Skin of body (tissue), 2 donors: ENCODE measurements around the gene SUPT7L. TPM values are rescaled to one million over a fixed set of nuclear protein-coding genes. Genes with fewer than 3 reads are reported as not detected.
"Not testable (repeated sequence)": the region's sequence is repeated elsewhere in the genome, so short reads cannot be mapped to it uniquely, and the experiment has no call there.

ENCODE experiments used
- DNase-seq: peaks from one replicate; lab custom pipeline; 2025; lab: John Stamatoyannopoulos, UW
- total RNA-seq: library from RNA; depleted of rRNA; stranded (reverse); fragments of >200 nt; gene quantifications from one replicate; pipeline ENCODE4 v1.2.3, GENCODE V29; 2014

Gene SUPT7L
- total RNA-seq, 1 donor from 2014 or later: 17.8 TPM

- no peak for DNase-seq
Observed at GRCh38 chr2:27685577-27685976, 22.2 kb upstream of the SUPT7L start.

GRCh38 chr2:27685006-27685405 is 21.6 kb upstream of the SUPT7L start:
- DNase-seq: not testable (repeated sequence)

DNA sequence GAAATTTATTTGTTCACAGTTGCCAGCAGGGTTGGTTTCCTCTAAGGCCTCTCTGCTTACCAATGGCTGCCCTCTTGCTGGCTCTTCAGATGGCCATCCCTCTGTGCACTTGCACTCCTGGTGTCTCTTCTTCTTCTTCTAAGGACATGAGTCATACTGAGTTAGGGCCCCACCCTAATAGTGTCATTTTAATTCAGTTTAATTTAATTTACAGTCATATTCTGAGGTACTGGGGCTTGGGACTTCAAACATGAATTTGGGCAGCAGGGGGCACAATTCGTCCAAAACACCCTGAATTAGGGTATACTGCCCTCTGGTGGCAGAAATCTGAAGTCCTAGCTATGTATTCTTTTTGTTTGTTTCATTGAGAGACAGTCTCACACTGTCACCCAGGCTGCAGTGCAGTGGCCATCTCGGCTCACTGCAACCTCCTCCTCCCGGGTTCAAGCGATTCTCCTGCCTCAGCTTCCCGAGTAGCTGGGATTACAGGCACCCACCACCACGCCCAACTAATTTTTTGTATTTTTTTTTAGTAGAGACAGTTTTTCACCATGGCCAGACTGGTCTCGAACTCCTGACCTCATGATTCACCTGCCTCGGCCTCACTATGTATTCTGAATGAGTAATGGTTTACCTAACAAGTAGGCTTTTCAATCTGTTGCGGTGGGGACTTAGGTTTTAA is 20.1 kb upstream of the SUPT7L start:
- peak; percentile 67 for DNase-seq

DNA sequence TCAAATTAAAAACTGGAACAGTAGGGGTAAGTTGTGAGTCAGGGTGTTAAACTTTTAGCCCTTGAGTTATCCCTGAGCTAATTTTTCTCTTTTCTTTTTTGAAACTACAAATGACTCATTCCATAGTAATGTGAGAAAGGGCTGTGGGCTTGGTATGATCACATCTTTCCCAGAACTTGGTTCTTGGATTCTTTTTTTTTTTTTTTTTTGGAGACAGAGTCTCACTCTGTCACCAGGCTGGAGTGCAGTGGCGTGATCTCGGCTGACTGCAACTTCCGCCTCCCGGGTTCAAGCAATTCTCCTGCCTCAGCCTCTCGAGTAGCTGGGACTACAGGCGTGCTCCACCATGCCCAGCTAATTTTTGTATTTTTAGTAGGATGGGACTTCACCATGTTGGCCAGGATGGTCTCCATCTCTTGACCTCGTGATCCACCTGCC is 18.9 kb upstream of the SUPT7L start:
- not testable (repeated sequence) for DNase-seq

DNA sequence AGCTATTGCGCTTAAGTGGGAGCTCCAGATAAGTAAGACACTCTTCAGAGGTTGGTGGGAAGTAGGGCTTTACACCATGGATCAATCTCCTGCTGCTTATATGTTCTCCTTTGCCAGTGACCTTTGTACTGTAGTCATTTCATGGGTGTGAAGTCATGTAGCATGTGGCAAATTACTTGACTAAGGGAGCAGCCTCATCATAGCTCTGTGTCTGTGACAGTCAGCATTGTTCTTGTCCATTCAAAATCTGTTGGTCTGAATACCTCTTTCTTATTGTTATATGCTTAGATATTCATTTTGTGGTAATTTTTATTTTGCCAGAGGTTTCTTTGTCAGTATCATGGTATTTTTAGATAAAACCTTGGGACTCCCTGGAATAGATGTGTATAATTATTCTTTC is 18.4 kb upstream of the SUPT7L start:
- no peak for DNase-seq

- no peak for DNase-seq
Observed at GRCh38 chr2:27680571-27680970, 17.2 kb upstream of the SUPT7L start.

DNA sequence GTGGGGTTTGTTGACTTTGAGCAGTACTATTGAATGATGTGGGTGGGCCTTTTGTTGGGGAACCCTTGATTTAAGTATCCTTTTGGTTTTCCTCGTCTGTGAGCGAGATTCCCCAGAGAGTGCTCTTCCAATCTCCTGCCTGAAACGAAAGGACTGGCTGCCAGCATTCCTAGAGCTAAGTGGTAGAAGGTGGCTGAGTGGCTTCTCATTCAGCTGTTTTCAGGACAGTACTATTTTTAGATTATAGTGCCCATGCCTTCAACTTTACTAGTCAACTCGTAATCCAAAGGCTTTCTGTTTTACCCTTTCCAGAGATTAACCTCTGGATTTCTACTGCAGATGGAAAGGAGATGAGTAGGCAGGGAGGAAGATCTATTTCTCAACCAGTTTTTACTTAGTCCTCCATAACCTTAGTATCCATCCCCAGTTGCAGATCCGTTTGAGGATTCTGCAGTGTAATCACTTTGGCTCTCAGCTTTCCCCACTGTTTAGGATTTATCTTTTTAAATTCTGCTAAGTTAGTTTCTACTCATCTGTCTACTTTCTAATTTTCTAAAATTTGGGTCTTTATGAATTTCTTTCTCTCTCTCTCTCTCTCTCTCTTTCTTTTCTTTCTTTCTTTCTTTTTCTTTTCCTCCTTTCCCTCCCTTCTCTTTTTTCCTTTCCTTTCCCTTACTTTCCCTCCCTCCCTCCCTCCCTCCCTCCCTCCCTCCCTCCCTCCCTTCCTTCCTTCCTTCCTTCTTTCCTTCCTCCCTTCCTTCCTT is 9.5 kb upstream of the SUPT7L start:
- DNase-seq: no peak

DNA sequence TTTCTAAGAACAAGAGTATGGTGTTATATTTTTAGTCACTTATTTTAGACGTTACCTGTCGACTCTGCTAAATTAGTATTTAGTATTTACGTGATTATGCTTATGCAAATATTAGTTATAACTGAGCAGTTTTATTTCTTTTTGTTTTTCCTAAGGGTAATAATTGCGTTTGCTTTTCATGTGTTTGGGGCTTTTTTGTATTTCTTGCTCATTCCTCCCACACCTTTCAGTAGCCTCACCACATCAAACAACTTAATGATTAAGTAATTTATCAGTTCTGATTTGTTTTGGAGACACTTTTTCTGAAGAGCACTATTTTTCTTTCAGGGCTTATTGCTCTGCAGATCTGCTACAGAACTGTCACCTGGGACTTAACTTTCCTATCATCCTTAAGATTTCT is 7.8 kb upstream of the SUPT7L start:
- DNase-seq: no peak

DNA sequence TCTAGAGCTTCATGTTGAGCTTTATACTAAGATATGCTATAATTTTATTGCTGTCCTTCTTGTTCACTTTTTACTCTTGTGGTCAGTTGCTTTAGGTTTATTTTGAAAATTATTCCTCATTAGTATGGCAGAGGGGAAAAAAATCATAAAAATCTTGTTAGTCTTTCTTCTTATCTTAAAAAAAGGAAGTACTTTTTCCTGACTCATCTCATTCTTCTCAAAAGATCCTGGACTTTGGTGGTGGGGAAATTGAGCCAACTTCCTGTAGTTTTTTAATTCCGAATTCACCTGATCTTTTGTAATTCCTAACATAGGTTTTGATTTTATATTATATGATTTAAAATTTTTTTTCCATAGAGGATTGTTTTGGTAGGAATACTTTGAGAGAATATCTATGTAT is 4.0 kb upstream of the SUPT7L start:
- no peak for DNase-seq

DNA sequence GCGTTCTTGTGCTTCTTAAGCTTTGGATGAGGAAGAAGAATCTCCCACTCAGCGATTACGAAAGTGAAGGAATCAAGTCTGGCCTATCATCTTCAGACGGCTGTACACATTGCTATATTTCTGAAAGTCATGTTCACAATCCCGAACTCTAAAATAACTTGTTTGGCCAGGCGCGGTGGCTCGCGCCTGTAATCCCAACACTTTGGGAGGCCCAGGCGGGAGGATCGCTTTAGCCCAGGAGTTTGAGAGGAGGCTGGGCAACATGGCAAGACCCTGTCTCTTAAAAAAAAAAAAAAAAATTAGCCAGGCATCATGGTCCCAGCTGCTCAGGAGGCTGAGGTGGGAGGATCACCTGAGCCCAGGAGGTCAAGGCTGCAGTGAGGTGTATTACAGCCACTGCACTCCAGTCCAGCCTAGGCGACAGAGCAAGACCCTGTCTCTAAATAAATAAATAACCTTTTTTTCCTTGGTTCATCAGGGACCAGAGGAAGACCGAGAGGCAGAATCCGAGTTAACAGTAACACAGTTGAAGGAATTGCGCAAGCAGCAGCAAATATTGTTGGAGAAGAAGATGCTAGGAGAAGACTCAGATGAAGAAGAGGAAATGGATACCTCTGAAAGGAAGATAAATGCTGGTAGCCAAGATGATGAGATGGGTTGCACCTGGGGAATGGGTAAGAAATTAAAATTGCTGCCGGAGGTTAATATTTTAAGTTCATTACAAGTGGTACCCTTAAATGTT is 1.4 kb upstream of the SUPT7L start:
- no peak for DNase-seq

DNA sequence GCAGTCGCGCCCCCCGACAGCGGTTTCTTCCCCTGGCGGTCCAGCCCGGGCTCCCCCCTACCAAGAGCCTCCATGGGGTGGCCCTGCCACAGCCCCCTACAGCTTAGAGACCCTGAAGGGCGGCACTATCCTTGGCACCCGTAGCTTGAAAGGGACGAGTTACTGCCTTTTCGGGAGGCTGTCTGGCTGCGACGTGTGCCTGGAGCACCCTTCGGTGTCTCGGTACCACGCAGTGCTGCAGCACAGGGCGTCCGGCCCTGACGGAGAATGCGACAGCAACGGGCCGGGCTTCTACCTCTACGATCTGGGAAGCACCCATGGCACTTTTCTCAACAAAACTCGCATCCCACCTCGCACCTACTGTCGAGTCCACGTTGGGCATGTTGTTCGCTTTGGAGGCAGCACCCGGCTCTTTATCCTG is 750 bp upstream of the SUPT7L start:
- no peak for DNase-seq

- no peak for DNase-seq
Observed at GRCh38 chr2:27661371-27661770, 2.0 kb downstream of the SUPT7L start.

DNA sequence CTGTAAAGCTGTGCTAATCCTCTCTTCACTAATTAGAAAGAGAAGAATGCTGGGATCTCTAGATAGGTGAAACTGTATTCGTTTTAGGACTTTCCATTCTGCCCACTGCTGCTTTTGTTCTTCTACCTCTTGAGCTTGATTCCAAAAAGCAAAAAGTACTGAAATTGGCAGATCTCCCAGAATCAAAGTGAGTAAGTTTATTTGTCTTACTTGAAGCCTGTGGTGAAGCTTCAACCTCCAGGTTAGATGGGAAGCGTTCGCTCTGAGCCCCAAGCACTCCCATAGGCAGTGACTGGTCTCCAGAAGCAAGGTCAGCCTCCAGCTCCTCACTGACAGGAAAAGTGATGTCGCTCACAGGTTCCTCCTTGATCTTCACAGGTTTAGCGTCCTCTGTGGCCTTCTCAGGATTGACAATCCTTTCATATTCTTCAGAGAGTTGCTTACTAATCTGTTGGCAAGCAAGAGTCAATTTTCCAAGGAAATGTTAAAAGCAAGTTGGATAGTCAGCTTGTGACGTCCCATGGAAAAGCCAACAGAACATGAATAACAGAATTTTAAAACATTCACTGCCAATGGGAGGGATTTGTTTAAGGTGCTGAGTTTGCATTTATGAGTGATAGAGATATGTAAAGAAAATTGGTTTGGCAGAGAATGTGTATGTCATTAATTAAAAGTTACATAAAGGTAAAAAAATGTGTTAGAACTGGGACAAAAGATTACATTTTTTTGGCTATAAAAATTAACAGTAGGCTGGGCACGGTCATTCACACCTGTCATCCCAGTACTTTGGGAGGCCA is 8.1 kb downstream of the SUPT7L start:
- DNase-seq: no peak

DNA sequence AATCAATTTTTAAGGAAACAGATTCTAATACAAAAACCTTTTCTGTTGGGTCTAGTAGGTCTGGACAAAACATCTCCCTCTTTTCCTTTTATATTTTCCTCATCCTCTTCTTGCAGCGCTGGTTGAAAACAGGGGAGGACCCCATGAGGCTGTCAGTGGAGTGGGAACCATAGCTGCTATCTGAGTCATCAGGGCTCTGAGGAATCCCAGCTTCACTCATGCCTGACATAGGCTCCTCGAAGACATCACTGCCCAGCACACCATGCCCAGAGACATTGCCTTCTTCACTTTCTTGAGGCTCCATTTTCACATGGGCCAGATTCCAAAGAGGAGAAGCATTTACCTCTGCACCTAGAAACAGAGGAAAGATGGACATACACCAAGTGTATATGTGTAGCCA is 10.0 kb downstream of the SUPT7L start:
- DNase-seq: no peak

GRCh38 chr2:27652790-27653189 is 10.6 kb downstream of the SUPT7L start:
- no peak for DNase-seq

DNA sequence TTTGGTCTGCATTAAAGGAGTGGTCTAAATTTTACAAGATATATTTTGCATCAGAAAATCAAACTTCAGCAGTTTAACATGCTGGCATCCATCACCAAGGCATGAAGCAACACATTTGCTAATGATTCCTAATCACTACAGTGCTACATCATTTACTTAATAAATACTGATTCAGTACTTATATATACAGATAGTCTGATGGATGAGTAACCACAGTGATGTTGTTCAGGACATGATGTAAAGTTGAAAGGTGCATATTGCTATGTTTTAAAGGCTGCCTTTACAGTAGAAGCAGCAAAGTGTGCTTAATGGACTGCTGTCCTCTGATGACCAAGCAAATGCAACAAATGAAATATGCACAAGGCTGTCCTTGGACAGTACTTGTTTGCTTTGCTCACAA is 11.1 kb downstream of the SUPT7L start:
- DNase-seq: no peak

- DNase-seq: no peak
Observed at GRCh38 chr2:27651056-27651455, 12.4 kb downstream of the SUPT7L start.

- no peak for DNase-seq
Observed at GRCh38 chr2:27647737-27648136, 15.7 kb downstream of the SUPT7L start.

DNA sequence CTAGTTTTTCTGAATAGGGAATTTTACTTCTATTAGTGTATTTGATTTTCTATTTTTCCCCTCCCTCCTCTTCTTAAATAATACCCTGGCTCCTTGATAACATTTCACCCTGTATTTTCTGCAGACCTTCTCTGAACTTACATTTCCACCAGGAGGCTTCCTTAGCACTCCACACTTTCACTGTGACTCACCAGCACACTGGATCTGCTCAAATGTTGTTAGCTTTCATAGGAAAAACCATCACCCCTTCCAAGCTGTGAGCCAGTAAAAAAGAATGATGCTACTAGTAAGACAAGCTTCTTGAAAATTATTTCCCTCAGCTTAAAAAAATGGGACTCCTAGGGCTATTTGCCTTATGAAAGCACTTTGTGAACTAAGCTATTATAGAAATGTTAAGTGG is 16.1 kb downstream of the SUPT7L start:
- no peak for DNase-seq

- DNase-seq: no peak
Observed at GRCh38 chr2:27645197-27645596, 18.2 kb downstream of the SUPT7L start.

DNA sequence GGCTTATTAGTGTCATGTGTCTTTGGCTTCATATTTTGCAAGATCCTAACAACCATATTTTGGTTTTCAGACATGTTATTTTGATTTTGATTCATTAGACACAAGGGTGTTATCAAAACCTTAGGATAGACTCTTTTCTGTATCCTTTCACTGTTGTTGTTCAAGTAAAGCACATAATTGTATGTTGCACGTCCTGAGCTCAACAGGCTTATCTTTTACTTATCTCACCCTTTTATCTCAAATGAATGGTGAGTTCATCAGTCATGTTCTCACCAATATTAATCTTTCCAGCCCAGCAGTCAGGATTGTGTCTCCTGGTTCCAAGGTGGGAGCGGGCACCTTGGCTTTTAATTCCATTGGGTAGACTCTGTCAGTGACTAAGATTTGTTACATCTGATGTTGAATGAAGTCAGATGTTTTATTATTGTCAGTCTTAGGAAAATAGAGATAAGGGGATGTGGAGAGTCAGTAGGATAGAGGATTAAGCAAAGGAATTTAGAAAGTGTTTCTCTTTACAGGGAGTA is 22.6 kb downstream of the SUPT7L start:
- no peak for DNase-seq
